Measurements from ENCODE around the gene TSPAN2. TPM values are rescaled to one million over a fixed set of nuclear protein-coding genes. Genes with fewer than 3 reads are reported as not detected.

TSPAN2 gene
- polyA plus RNA-seq, 3 donors: 3.5 to 20.6 (median 16.7) TPM

GRCh38 chr1:115012006-115012405 is 77.3 kb downstream of the TSPAN2 start:
- H3K9ac ChIP-seq (ENCODE audit: insufficient read depth, low read length, poor library complexity, severe bottlenecking): no peak overlapping the region
- no peak overlapping the region for H3K27ac ChIP-seq (ENCODE audit: low read depth in 1 of 2, low read length in 2 of 2)
- H3K4me1 ChIP-seq (ENCODE audit: control insufficient read depth in 1 of 2, insufficient read depth in 2 of 2, low read length in 2 of 2): peaks cover 0 to 7% of the 10 kb centered on the region in 2 donors
- H3K4me3 ChIP-seq (replicated peaks in 1 of 3; ENCODE audit: low read depth in 2 of 3, low read length in 3 of 3): no peak overlapping the region
- intact Hi-C loops (cut with micrococcal nuclease): no loop called here
- H4K20me1 ChIP-seq (ENCODE audit: insufficient read depth, low read length): no peaks in the 10 kb centered on the region
- H3K4me2 ChIP-seq (replicated peaks; ENCODE audit: extremely low read depth, low read length, poor library complexity, severe bottlenecking): no peak overlapping the region
- H3K79me2 ChIP-seq (ENCODE audit: insufficient read depth, low read length): no peaks in the 10 kb centered on the region
- no peak for TF ChIP-seq CTCF (IDR thresholded peaks at IDR 0.05)
- no peak overlapping the region for H3K4me3 Mint-ChIP-seq
- no peaks in the 10 kb centered on the region for H3K36me3 ChIP-seq (replicated peaks in 1 of 2; ENCODE audit: control insufficient read depth in 1 of 2, insufficient read depth in 2 of 2, low read length in 2 of 2)
- H3K27me3 ChIP-seq (ENCODE audit: control insufficient read depth in 2 of 2, insufficient read depth in 2 of 2, low read length in 2 of 2): no peaks in the 10 kb centered on the region
- no peak overlapping the region for H2AFZ ChIP-seq (ENCODE audit: insufficient read depth, low read depth, low read length, poor library complexity, severe bottlenecking)
- peaks cover 10% of the 10 kb centered on the region for H3K4me1 Mint-ChIP-seq
- 100% methylated on average over 1 of the region's 1 CpG for WGBS (ENCODE audit: insufficient coverage)
- H3K9me3 ChIP-seq (replicated peaks in 1 of 2; ENCODE audit: control insufficient read depth in 1 of 2, insufficient read depth in 1 of 2, low read length in 2 of 2): no peaks in the 10 kb centered on the region
- no peaks in the 10 kb centered on the region for H3K36me3 Mint-ChIP-seq
- H3K27ac Mint-ChIP-seq: no peak overlapping the region
- peaks cover 0 to 6% (median 4%) of the 10 kb centered on the region in 7 donors for H3K9me3 Mint-ChIP-seq
- peaks cover 0 to 1% (median 0%) of the 10 kb centered on the region in 3 donors for H3K27me3 Mint-ChIP-seq (ENCODE audit: low read depth in 3 of 3)
- no peak for DNase-seq

- intact Hi-C loops (cut with micrococcal nuclease): no loop called here
- Histone ChIP-seq H3K36me3 (replicated peaks in 1 of 2; ENCODE audit: control insufficient read depth in 1 of 2, insufficient read depth in 2 of 2, low read length in 2 of 2) (no peaks in the 10 kb centered on the region), H3K4me1 (ENCODE audit: control insufficient read depth in 1 of 2, insufficient read depth in 2 of 2, low read length in 2 of 2) (no peaks in the 10 kb centered on the region), H3K79me2 (ENCODE audit: insufficient read depth, low read length) (no peaks in the 10 kb centered on the region), H3K4me3 (replicated peaks in 1 of 3; ENCODE audit: low read depth in 2 of 3, low read length in 3 of 3) (no peak overlapping the region), H3K4me2 (replicated peaks; ENCODE audit: extremely low read depth, low read length, poor library complexity, severe bottlenecking) (no peak overlapping the region), H3K27ac (ENCODE audit: low read depth in 1 of 2, low read length in 2 of 2) (no peak overlapping the region), H3K9ac (ENCODE audit: insufficient read depth, low read length, poor library complexity, severe bottlenecking) (no peak overlapping the region), H3K27me3 (ENCODE audit: control insufficient read depth in 2 of 2, insufficient read depth in 2 of 2, low read length in 2 of 2) (peaks cover 0 to 2% of the 10 kb centered on the region in 2 donors), H4K20me1 (ENCODE audit: insufficient read depth, low read length) (no peaks in the 10 kb centered on the region), H2AFZ (ENCODE audit: insufficient read depth, low read depth, low read length, poor library complexity, severe bottlenecking) (no peak overlapping the region), H3K9me3 (replicated peaks in 1 of 2; ENCODE audit: control insufficient read depth in 1 of 2, insufficient read depth in 1 of 2, low read length in 2 of 2) (no peaks in the 10 kb centered on the region)
- Mint-ChIP-seq H3K4me3 (no peak overlapping the region), H3K27me3 (ENCODE audit: low read depth in 3 of 3) (peaks cover under 1 to 4% (median 4%) of the 10 kb centered on the region in 3 donors), H3K9me3 (peaks cover 0 to 6% (median 2%) of the 10 kb centered on the region in 7 donors), H3K36me3 (no peaks in the 10 kb centered on the region), H3K4me1 (no peaks in the 10 kb centered on the region), H3K27ac (no peak overlapping the region)
- WGBS (ENCODE audit: insufficient coverage): no CpG with 5 or more reads among the region's 2 CpGs
- DNase-seq: no peak
- TF ChIP-seq CTCF (IDR thresholded peaks at IDR 0.05): no peak
Observed at GRCh38 chr1:115006191-115006590, 83.1 kb downstream of the TSPAN2 start.

Other genes with a start within 250 kb of the TSPAN2 start
- gene SYCP1, start 234.6 kb downstream of the TSPAN2 start, polyA plus RNA-seq: not detected
- gene TSHB, start 59.7 kb downstream of the TSPAN2 start, polyA plus RNA-seq: not detected
- not detected for gene NGF, start 248.7 kb upstream of the TSPAN2 start, polyA plus RNA-seq

Measured in CD14-positive monocyte (primary cell).